Endothelial cell of umbilical vein (primary cell): ENCODE data around the gene POFUT2. TPM values are rescaled to one million over a fixed set of nuclear protein-coding genes. Genes with fewer than 3 reads are reported as not detected.

Experiments used
- BruUV-seq: library from RNA; stranded (reverse); fragments of 400-500 nt; replicated peaks from 2 replicates; lab custom pipeline; 2021; lab: Mats Ljungman, UMichigan
- CTCF ChIA-PET: fragments of 300-600, 350-600 bp; sonication (Branson Sonifier 250); formaldehyde crosslinking; loops from one replicate; lab custom pipeline; 2021; ENCODE audit warnings: antibody characterized with exemption, inconsistent platforms; lab: Charles Lee
- POLR2A ChIA-PET: fragments of 300-600, 350-600 bp; sonication (Branson Sonifier 250); formaldehyde crosslinking; loops from one replicate; lab custom pipeline; 2021; ENCODE audit warnings: antibody characterized with exemption, inconsistent platforms; lab: Charles Lee
- DNase-seq: peaks from one replicate; pipeline ENCODE4 v3.0.0-alpha.2; 2011; ENCODE audit warnings: low read depth, low spot score
- FAIRE-seq: peaks from 2 replicates; lab custom pipeline; 2011; peaks lifted over from hg19 to GRCh38; lab: Jason Lieb, UNC
- H2AFZ ChIP-seq: 2 replicates; pipeline ENCODE4 v1.6.0; 2012; ENCODE audit warnings: low read depth, low read length, control low read depth, inconsistent platforms
- H3K27ac ChIP-seq: 2 replicates; pipeline ENCODE4 v1.5.1; 2011; ENCODE audit warnings: low read depth, mild to moderate bottlenecking, control low read depth, low read length, moderate library complexity; ENCODE audit not compliant: insufficient read depth
- H3K27me3 ChIP-seq, 2 experiments: 2 replicates each; pipeline versions ENCODE4 v1.6.0 to v1.6.1; 2011; ENCODE audit warnings: low read length in 2 of 2, mixed read lengths in 1 of 2; ENCODE audit not compliant: control insufficient read depth in 2 of 2, insufficient read depth in 2 of 2
- H3K36me3 ChIP-seq, 2 experiments: 2 replicates in 1 of 2; 3 replicates in 1 of 2; pipeline ENCODE4 v1.5.1; 2011; ENCODE audit warnings: low read length in 2 of 2, mild to moderate bottlenecking in 1 of 2, moderate library complexity in 1 of 2; ENCODE audit not compliant: control insufficient read depth in 2 of 2, insufficient read depth in 2 of 2; ENCODE audit errors: extremely low read depth in 1 of 2
- H3K4me1 ChIP-seq: 3 replicates; pipeline ENCODE4 v1.5.1; 2011; ENCODE audit warnings: mild to moderate bottlenecking, low read length; ENCODE audit not compliant: control insufficient read depth, insufficient read depth; ENCODE audit errors: extremely low read depth
- H3K4me2 ChIP-seq: 2 replicates; pipeline ENCODE4 v1.6.1; 2011; ENCODE audit warnings: low read length, control low read depth, mixed read lengths; ENCODE audit not compliant: insufficient read depth
- H3K4me3 ChIP-seq, 3 experiments: fragments of 200-600 bp in 1 of 3; sonication (generic), shearing (Covaris generic) in 1 of 3; replicated peaks in 1 of 3; 2 replicates each; pipeline ENCODE4 v1.5.1; 2011 to 2016; ENCODE audit warnings: control low read depth in 3 of 3, low read length in 3 of 3, mild to moderate bottlenecking in 2 of 3, inconsistent platforms in 1 of 3, low read depth in 1 of 3, moderate library complexity in 1 of 3; ENCODE audit not compliant: insufficient read depth in 1 of 3
- H3K79me2 ChIP-seq: 2 replicates; pipeline ENCODE4 v1.6.0; 2012; ENCODE audit warnings: low read length, inconsistent platforms; ENCODE audit not compliant: control insufficient read depth, insufficient read depth
- H3K9ac ChIP-seq: replicated peaks from 2 replicates; pipeline ENCODE3; 2011; ENCODE audit warnings: low read length, control low read depth; ENCODE audit not compliant: insufficient read depth; ENCODE audit errors: extremely low read depth
- H3K9me1 ChIP-seq: replicated peaks from 3 replicates; pipeline ENCODE4 v1.6.0; 2011; ENCODE audit warnings: mild to moderate bottlenecking, low read length; ENCODE audit not compliant: control insufficient read depth, insufficient read depth; ENCODE audit errors: extremely low read depth
- H3K9me3 ChIP-seq: replicated peaks from 2 replicates; pipeline ENCODE4 v1.5.1; 2012; ENCODE audit warnings: low read length, inconsistent platforms; ENCODE audit not compliant: control insufficient read depth, insufficient read depth
- H4K20me1 ChIP-seq: replicated peaks from 2 replicates; pipeline ENCODE3; 2011; ENCODE audit warnings: mild to moderate bottlenecking, low read length; ENCODE audit not compliant: control insufficient read depth, insufficient read depth; ENCODE audit errors: extremely low read depth
- CTCF ChIP-seq, 2 donors: IDR thresholded peaks; 1 replicate in 1 of 2; 2 replicates in 1 of 2; pipeline ENCODE4 v1.5.1; 2011; ENCODE audit warnings: low read length in 2 of 2, mild to moderate bottlenecking in 2 of 2, moderate library complexity in 2 of 2, control low read depth in 1 of 2, inconsistent platforms in 1 of 2, low read depth in 1 of 2; ENCODE audit not compliant: insufficient read depth in 1 of 2; ENCODE audit errors: extremely low read depth in 1 of 2
- EZH2 ChIP-seq: IDR thresholded peaks from 2 replicates; pipeline ENCODE4 v1.6.1; 2012; ENCODE audit warnings: borderline replicate concordance, low read depth, mild to moderate bottlenecking, moderate library complexity, low read length, inconsistent platforms; ENCODE audit not compliant: severe bottlenecking
- FOS ChIP-seq: IDR thresholded peaks from 2 replicates; pipeline ENCODE4 v1.6.1; 2011; ENCODE audit warnings: mild to moderate bottlenecking, low read length, moderate library complexity, borderline replicate concordance; ENCODE audit not compliant: insufficient read depth
- GATA2 ChIP-seq: IDR thresholded peaks from 2 replicates; pipeline ENCODE4 v1.7.0; 2011; ENCODE audit warnings: low read depth, mild to moderate bottlenecking, moderate library complexity, mixed read lengths, low read length; ENCODE audit not compliant: insufficient read length, insufficient read depth
- JUN ChIP-seq: IDR thresholded peaks from 2 replicates; pipeline ENCODE4 v1.6.1; 2011; ENCODE audit warnings: borderline replicate concordance, low read depth; ENCODE audit not compliant: insufficient read length, insufficient read depth
- MAX ChIP-seq: IDR thresholded peaks from 2 replicates; pipeline ENCODE4 v1.6.1; 2011; ENCODE audit not compliant: insufficient read depth, insufficient read length
- MYC ChIP-seq: IDR thresholded peaks from one replicate; pipeline ENCODE4 v1.6.1; 2011; ENCODE audit warnings: mild to moderate bottlenecking, low read depth, low read length
- POLR2A ChIP-seq: IDR thresholded peaks from 2 replicates; pipeline ENCODE4 v1.6.1; 2012; ENCODE audit warnings: low read depth, mild to moderate bottlenecking, control low read depth, low read length
- dilution Hi-C: fragments of 300-500 bp; cut with MboI; formaldehyde crosslinking; loops from one replicate; pipeline ENCODE4 v1.15.0; 2019; ENCODE audit warnings: low sequenced_read_pairs; ENCODE audit not compliant: extremely low pct_ligation_motif_present
- intact Hi-C: fragments of 100-400 bp; cut with micrococcal nuclease; formaldehyde crosslinking; loops from one replicate; pipeline ENCODE4 v1.10.0; 2022
- polyA plus RNA-seq, 4 experiments: library from polyadenylated mRNA; depleted of rRNA in 3 of 4; stranded (reverse) in 3 of 4; unstranded in 1 of 4; fragments of >200 nt; gene quantifications; 2 replicates each; pipeline versions ENCODE4 v1.2.1 to v1.2.3, GENCODE V29; 2011 to 2012; ENCODE audit warnings: missing spikeins in 1 of 4
- total RNA-seq: library from RNA; stranded (reverse); gene quantifications from 2 replicates; pipeline ENCODE4 v1.2.3, GENCODE V29; 2021

Gene POFUT2
- total and polyA plus RNA-seq, 2 donors (not counting 3 experiments of a cell fraction or from before 2014, with no cell fraction given): 30.7 to 47.5 TPM

DNA sequence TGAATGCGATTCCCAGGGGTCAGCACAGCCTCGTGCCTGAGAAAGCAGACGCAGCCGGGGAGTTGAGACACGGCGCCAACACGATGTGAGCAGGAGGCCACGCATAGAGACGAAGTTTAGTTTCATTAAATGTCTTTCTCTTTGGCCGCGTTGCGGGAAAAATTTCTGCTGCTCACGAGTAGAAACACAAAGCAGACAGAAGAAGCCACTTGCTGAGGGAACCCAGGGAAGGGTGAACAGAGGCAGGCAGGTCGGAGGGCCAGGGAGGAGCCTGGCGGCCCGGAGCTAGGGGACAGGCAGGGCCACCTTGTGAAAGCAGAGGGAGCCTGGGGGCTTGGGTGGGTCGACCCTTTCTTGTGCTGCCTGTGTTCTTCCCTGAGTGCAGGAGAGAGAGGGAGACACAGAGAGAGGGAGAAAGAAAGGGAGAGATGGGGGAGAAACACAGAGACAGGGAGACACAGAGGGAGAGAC lies 33.2 kb downstream of the POFUT2 start:
- intact Hi-C loops (no loop called here), dilution Hi-C loops (no loop called here)
- no peaks in the 10 kb centered on the region for H3K9me1 ChIP-seq
- ChIA-PET POLR2A (no interaction called here), CTCF (no interaction called here)
- H3K9ac ChIP-seq: no peak overlapping the region
- no peaks in the 10 kb centered on the region for H3K9me3 ChIP-seq
- H3K4me2 ChIP-seq: no peak overlapping the region
- no peak overlapping the region for H3K27ac ChIP-seq
- no peak overlapping the region for H3K4me3 ChIP-seq
- DNase-seq (no peak), FAIRE-seq (no peak)
- no peaks in the 10 kb centered on the region for H3K79me2 ChIP-seq
- H3K27me3 ChIP-seq: peaks cover 2 to 7% of the 10 kb centered on the region in 2 experiments
- no TSS peak for BruUV-seq
- no peaks in the 10 kb centered on the region for H3K36me3 ChIP-seq
- H4K20me1 ChIP-seq: no peaks in the 10 kb centered on the region
- TF ChIP-seq MYC (no peak), JUN (no peak), CTCF (IDR thresholded peaks at IDR 0.05; ENCODE audit: extremely low read depth in 1 of 2, insufficient read depth in 1 of 2, low read depth in 1 of 2, low read length in 2 of 2) (no peak), GATA2 (no peak), POLR2A (no peak), FOS (no peak), MAX (no peak), EZH2 (no peak)
- H3K4me1 ChIP-seq: no peaks in the 10 kb centered on the region
- no peak overlapping the region for H2AFZ ChIP-seq
